Measurements from ENCODE around the gene WASF1. TPM values are rescaled to one million over a fixed set of nuclear protein-coding genes. Genes with fewer than 3 reads are reported as not detected.

The WASF1 gene
- total and polyA plus RNA-seq, 7 donors: 0.92 to 34.9 (median 10.2) TPM

- TF ChIP-seq, protein P1, sequence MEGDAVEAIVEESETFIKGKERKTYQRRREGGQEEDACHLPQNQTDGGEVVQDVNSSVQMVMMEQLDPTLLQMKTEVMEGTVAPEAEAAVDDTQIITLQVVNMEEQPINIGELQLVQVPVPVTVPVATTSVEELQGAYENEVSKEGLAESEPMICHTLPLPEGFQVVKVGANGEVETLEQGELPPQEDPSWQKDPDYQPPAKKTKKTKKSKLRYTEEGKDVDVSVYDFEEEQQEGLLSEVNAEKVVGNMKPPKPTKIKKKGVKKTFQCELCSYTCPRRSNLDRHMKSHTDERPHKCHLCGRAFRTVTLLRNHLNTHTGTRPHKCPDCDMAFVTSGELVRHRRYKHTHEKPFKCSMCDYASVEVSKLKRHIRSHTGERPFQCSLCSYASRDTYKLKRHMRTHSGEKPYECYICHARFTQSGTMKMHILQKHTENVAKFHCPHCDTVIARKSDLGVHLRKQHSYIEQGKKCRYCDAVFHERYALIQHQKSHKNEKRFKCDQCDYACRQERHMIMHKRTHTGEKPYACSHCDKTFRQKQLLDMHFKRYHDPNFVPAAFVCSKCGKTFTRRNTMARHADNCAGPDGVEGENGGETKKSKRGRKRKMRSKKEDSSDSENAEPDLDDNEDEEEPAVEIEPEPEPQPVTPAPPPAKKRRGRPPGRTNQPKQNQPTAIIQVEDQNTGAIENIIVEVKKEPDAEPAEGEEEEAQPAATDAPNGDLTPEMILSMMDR (IDR thresholded peaks at IDR 0.05): no peak
- WGBS, 2 donors: 86 to 87% methylated on average over 8 of the region's 8 CpGs
- H3K27ac ChIP-seq: no peak overlapping the region
- intact Hi-C loops (cut with DNase I): no loop called here
- H3K27me3 ChIP-seq: peaks cover 0 to 3% (median 0%) of the 10 kb centered on the region in 3 donors
- no peaks in the 10 kb centered on the region for H3K36me3 ChIP-seq
- H3K4me1 ChIP-seq: peaks cover 0 to 9% (median 4%) of the 10 kb centered on the region in 4 donors
- no peaks in the 10 kb centered on the region for H3K9me3 ChIP-seq
- no peak overlapping the region for H3K4me3 ChIP-seq
- DNase-seq: no peak
Measured at GRCh38 chr6:110068592-110068967, 110.9 kb downstream of the WASF1 start.

- Histone ChIP-seq H3K27me3 (peaks cover 0 to 1% (median 0%) of the 10 kb centered on the region in 3 donors), H3K9me3 (no peaks in the 10 kb centered on the region), H3K4me1 (peaks cover 0 to 9% (median 4%) of the 10 kb centered on the region in 4 donors), H3K27ac (no peak overlapping the region), H3K36me3 (no peaks in the 10 kb centered on the region), H3K4me3 (no peak overlapping the region)
- intact Hi-C loops (cut with DNase I): no loop called here
- 80 to 82% methylated on average over 6 of the region's 6 CpGs for WGBS, 2 donors
- TF ChIP-seq POLR2AphosphoS5 (IDR thresholded peaks at IDR 0.05): no peak
- TF ChIP-seq EP300 (IDR thresholded peaks at IDR 0.05): no peak
- TF ChIP-seq POLR2A (IDR thresholded peaks at IDR 0.05): no peak
- TF ChIP-seq, protein P1 (IDR thresholded peaks at IDR 0.05): no peak
- DNase-seq: no peak
Measured at GRCh38 chr6:110067837-110068591, 111.5 kb downstream of the WASF1 start.

DNA sequence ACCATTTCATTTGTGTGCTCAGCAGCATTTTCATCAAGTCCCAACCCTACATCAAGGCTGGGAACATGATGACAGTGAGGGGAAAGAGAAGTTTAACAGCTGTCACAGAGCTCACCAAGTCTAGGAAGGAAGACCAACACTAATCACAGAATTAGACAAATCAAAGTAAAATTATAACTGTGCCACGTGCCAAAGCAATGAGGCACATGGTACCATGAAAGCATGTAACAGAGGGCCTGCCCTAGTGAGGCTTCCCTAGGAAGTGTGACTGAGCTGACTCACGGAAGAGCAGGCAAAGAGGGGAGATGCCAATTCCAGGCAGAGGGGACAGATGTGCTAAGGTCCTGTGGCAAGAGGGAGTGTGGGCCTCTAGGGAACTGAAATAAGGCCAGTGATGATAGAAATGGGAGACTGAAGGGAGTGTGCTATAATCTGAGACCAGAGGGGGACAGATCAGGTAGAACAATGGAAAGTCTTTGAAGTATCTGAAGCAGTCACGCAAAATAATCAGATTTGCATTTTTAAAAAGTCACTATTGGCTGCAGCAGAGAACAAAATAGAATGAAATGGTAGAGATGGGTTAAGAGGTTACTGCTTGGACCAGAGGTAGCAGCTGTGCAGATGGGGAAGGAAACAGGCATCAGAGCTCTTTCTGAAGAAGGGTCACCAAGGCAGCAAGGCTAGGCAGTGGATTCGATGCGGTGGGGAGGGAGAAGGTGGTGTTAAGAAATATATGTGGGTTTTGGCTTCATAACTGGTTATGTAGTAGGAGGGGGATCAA lies 114.5 kb downstream of the WASF1 start:
- TF ChIP-seq POLR2A (IDR thresholded peaks at IDR 0.05) (no peak), POLR2AphosphoS5 (IDR thresholded peaks at IDR 0.05) (no peak), EP300 (IDR thresholded peaks at IDR 0.05) (no peak)
- TF ChIP-seq, protein P1 (IDR thresholded peaks at IDR 0.05): no peak
- peaks cover 0 to 9% (median 4%) of the 10 kb centered on the region in 4 donors for H3K4me1 ChIP-seq
- peaks cover 0 to 12% (median 0%) of the 10 kb centered on the region in 3 donors for H3K27me3 ChIP-seq
- H3K9me3 ChIP-seq: no peaks in the 10 kb centered on the region
- DNase-seq: no peak
- 76 to 91% methylated on average over 5 of the region's 5 CpGs for WGBS, 2 donors
- no peak overlapping the region for H3K27ac ChIP-seq
- no peak overlapping the region for H3K4me3 ChIP-seq
- intact Hi-C loops (cut with DNase I): no loop called here
- H3K36me3 ChIP-seq: no peaks in the 10 kb centered on the region

- WGBS, 2 donors: 58 to 74% methylated on average over 6 of the region's 6 CpGs
Measured at GRCh38 chr6:110063594-110064263, 115.7 kb downstream of the WASF1 start.

More at GRCh38 chr6:110063594-110064263, 115.7 kb downstream of the WASF1 start:
- peaks cover 0 to 12% (median 0%) of the 10 kb centered on the region in 3 donors for H3K27me3 ChIP-seq
- intact Hi-C loops (cut with DNase I): no loop called here
- no peaks in the 10 kb centered on the region for H3K36me3 ChIP-seq
- no peak overlapping the region for H3K27ac ChIP-seq
- H3K4me3 ChIP-seq: no peak overlapping the region
- DNase-seq: no peak
- TF ChIP-seq EP300 (IDR thresholded peaks at IDR 0.05) (no peak), POLR2AphosphoS5 (IDR thresholded peaks at IDR 0.05) (no peak), POLR2A (IDR thresholded peaks at IDR 0.05) (no peak)
- TF ChIP-seq, protein P1 (IDR thresholded peaks at IDR 0.05): no peak
- H3K4me1 ChIP-seq: peaks cover 0 to 9% (median 4%) of the 10 kb centered on the region in 4 donors
- no peaks in the 10 kb centered on the region for H3K9me3 ChIP-seq
